ENCODE data around the gene TRPM1. TPM values are rescaled to one million over a fixed set of nuclear protein-coding genes. Genes with fewer than 3 reads are reported as not detected.

The TRPM1 gene
- total and polyA plus RNA-seq, 12 donors, result 0.34 TPM; not detected in 11

DNA sequence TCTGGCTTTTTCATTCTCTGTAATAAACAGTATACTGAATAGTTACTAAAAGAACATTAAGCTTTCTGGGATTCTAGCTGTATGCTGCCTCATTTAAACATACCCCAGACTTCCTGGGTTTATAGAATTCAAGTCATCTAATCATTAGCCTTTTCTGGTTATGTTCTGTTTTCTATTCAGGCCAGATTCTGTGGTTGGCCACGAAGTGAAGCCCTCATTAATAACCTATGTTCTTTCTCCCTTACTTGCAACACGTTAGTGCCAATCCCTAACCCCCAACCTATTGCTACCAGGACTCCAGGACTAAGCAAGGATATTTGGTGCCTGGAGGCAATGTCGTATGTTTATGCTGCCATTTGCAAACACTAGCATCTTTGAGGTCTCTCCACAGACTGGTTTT is 81.5 kb downstream of the TRPM1 start:
- WGBS, 4 donors, result 79 to 83% (median 81%) methylated on average over 3 of the region's 3 CpGs
- intact Hi-C loops (cut with DNase I), result no loop called here

DNA sequence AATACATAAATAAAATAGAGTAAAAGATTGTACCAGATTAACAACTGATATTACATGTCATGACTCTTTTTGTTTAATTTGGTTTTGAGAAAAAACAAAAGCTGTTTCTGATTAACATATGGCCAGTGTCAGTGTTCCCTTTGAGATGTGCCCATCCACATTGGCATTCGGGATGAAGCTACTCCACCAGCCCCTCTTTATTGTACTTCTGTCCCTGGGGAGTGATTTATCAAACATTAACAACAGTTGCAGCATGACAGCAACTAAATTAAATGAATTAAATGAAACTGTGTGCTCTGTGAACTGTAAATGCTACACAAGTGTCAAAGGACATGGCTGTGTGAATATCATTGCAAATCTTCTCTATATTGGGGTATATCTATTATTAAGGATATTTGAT is 84.2 kb downstream of the TRPM1 start:
- Histone ChIP-seq H3K4me3 (no peak overlapping the region), H3K36me3 (replicated peaks in 1 of 2) (no peaks in the 10 kb centered on the region), H3K9me3 (replicated peaks in 1 of 3) (no peaks in the 10 kb centered on the region), H3K27ac (no peak overlapping the region), H3K27me3 (no peaks in the 10 kb centered on the region), H3K4me1 (replicated peaks in 1 of 2) (no peaks in the 10 kb centered on the region)
- TF ChIP-seq POLR2A (IDR thresholded peaks at IDR 0.05), result no peak
- TF ChIP-seq, protein P1, sequence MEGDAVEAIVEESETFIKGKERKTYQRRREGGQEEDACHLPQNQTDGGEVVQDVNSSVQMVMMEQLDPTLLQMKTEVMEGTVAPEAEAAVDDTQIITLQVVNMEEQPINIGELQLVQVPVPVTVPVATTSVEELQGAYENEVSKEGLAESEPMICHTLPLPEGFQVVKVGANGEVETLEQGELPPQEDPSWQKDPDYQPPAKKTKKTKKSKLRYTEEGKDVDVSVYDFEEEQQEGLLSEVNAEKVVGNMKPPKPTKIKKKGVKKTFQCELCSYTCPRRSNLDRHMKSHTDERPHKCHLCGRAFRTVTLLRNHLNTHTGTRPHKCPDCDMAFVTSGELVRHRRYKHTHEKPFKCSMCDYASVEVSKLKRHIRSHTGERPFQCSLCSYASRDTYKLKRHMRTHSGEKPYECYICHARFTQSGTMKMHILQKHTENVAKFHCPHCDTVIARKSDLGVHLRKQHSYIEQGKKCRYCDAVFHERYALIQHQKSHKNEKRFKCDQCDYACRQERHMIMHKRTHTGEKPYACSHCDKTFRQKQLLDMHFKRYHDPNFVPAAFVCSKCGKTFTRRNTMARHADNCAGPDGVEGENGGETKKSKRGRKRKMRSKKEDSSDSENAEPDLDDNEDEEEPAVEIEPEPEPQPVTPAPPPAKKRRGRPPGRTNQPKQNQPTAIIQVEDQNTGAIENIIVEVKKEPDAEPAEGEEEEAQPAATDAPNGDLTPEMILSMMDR (IDR thresholded peaks at IDR 0.05), result no peak
- 40 to 70% (median 64%) methylated on average over 1 of the region's 1 CpG for WGBS, 4 donors
- intact Hi-C loops (cut with DNase I), result no loop called here
- DNase-seq, result no peak

More for the DNA sequence above, 81.5 kb downstream of the TRPM1 start:
- no peak overlapping the region for H3K27ac ChIP-seq
- DNase-seq, result no peak
- H3K9me3 ChIP-seq (replicated peaks in 1 of 3), result no peaks in the 10 kb centered on the region
- H3K4me3 ChIP-seq, result no peak overlapping the region
- TF ChIP-seq, protein P1 (IDR thresholded peaks at IDR 0.05), result no peak
- no peak for TF ChIP-seq POLR2A (IDR thresholded peaks at IDR 0.05)
- H3K27me3 ChIP-seq, result no peaks in the 10 kb centered on the region
- no peaks in the 10 kb centered on the region for H3K4me1 ChIP-seq (replicated peaks in 1 of 2)
- H3K36me3 ChIP-seq (replicated peaks in 1 of 2), result no peaks in the 10 kb centered on the region

DNA sequence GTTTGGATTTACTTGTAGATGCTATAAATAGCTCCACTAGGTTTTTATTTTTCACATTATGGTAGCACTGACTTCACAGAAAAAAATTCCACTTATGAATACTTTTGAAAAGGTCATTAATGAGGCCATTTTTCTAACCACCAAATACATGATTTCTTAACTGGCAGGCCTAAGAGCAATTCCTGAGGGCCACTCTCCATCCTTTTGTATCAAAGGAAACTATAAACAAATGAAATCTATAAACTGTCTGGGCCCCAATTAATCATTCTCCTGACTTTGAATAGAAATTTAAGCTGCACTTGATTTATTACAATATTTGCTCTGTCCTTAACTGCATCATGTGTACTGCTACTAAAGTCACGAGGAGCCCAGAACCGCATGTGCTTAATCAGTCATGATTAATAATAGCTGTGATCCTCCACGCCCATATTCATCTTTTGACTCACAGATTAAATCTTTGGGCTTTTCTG is 85.0 kb downstream of the TRPM1 start:
- H3K9me3 ChIP-seq (replicated peaks in 1 of 3), result peaks cover 0 to 5% (median 4%) of the 10 kb centered on the region in 3 donors

DNA sequence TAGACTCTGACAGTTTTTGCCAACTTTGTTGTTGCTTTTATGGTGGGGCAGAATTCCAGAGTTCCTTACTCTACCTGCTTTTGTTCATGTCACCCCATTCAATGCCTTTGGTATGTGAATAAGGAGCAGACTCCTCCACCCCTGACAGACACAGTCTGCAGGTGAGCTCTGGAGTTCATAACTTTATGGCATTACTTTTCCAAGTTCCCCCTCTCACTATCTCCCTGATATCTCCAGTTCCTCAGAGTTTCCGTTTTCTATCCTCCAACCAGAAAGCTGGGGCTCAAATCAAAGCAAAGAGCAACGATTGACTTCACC is 87.0 kb downstream of the TRPM1 start:
- no peak overlapping the region for H3K27ac ChIP-seq
- intact Hi-C loops (cut with DNase I), result no loop called here
- DNase-seq, result no peak
- peaks cover 0 to 5% (median 4%) of the 10 kb centered on the region in 3 donors for H3K9me3 ChIP-seq (replicated peaks in 1 of 3)
- TF ChIP-seq, protein P1 (IDR thresholded peaks at IDR 0.05), result no peak
- no peak for TF ChIP-seq POLR2A (IDR thresholded peaks at IDR 0.05)
- H3K27me3 ChIP-seq, result no peaks in the 10 kb centered on the region
- H3K4me3 ChIP-seq, result no peak overlapping the region
- H3K4me1 ChIP-seq (replicated peaks in 1 of 2), result no peaks in the 10 kb centered on the region
- 26 to 75% (median 58%) methylated on average over 2 of the region's 2 CpGs for WGBS, 4 donors
- no peaks in the 10 kb centered on the region for H3K36me3 ChIP-seq (replicated peaks in 1 of 2)

More for the DNA sequence above, 85.0 kb downstream of the TRPM1 start:
- WGBS, 4 donors, result 55 to 68% (median 59%) methylated on average over 3 of the region's 3 CpGs
- Histone ChIP-seq H3K27me3 (no peaks in the 10 kb centered on the region), H3K36me3 (replicated peaks in 1 of 2) (no peaks in the 10 kb centered on the region), H3K27ac (no peak overlapping the region), H3K4me3 (no peak overlapping the region), H3K4me1 (replicated peaks in 1 of 2) (no peaks in the 10 kb centered on the region)
- TF ChIP-seq POLR2A (IDR thresholded peaks at IDR 0.05), result no peak
- TF ChIP-seq, protein P1 (IDR thresholded peaks at IDR 0.05), result no peak
- no peak for DNase-seq
- intact Hi-C loops (cut with DNase I), result no loop called here

Data from adrenal gland (tissue), 12 donors.